ENCODE results near the gene ADAM30. TPM values are rescaled to one million over a fixed set of nuclear protein-coding genes. Genes with fewer than 3 reads are reported as not detected.
A peak's percentile ranks its signal among the peaks of the same experiment; 100 is the strongest.
"Not testable (repeated sequence)": the region's sequence is repeated elsewhere in the genome, so short reads cannot be mapped to it uniquely, and the experiment has no call there.

Gene ADAM30
- total and polyA plus RNA-seq, 2 experiments from 2014 or later = not detected

DNA sequence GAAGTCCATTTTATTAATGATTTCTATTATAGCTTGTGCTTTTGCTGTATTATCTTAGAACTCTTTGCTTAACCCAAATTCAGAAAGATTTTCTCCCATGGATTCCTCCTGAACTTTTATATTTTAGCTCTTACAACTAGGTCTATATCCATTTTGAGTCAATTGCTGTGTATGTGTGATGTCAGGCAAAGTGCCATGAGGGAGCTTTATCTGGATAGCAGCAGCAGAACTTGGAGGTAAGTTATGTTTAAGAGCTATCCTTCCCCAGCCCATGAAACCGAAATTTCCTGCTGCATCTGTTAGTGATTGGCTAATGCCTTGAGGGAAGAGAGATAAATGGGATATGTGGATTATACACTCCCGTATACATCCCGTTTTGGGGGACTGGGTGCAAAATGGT, 29.9 kb downstream of the ADAM30 start:
- DNase-seq = peak; percentile 17
- H3F3A ChIP-seq (ENCODE audit: insufficient read depth) = peaks cover 16% of the 10 kb centered on the region; the same call in 1 of the 2 replicates
- H4K20me1 ChIP-seq (ENCODE audit: insufficient read depth) = no peaks in the 10 kb centered on the region
- WGBS, 2 experiments (ENCODE audit: low coverage in 1 of 2, low lambda C conversion rate in 2 of 2, missing lambda C conversion rate in 2 of 2) = 29% methylated on average over 3 of the region's 3 CpGs
- in situ Hi-C loops (cut with MboI) = no loop called here
- peaks cover 23% of the 10 kb centered on the region for H3K4me1 ChIP-seq (ENCODE audit: insufficient read depth)
- H3K4me3 ChIP-seq = no peak overlapping the region
- no peaks in the 10 kb centered on the region for H3K9me2 ChIP-seq (ENCODE audit: insufficient read depth)
- H3K79me2 ChIP-seq (ENCODE audit: insufficient read depth) = no peaks in the 10 kb centered on the region
- H3K9ac ChIP-seq = no peak overlapping the region
- H3K27me3 ChIP-seq (replicated peaks; ENCODE audit: insufficient read depth) = no peaks in the 10 kb centered on the region
- no peak overlapping the region for H3K4me2 ChIP-seq (ENCODE audit: unreplicated experiment)
- no peaks in the 10 kb centered on the region for H3K9me3 ChIP-seq (ENCODE audit: low read depth)
- H3K27ac ChIP-seq = no peak overlapping the region
- peak overlapping the region; percentile 28; the same call in 1 of the 2 replicates for H2AFZ ChIP-seq
- no peaks in the 10 kb centered on the region for H3K36me3 ChIP-seq (ENCODE audit: low read depth)
- TF ChIP-seq EZH2 (IDR thresholded peaks at IDR 0.05; ENCODE audit: insufficient read depth, poor library complexity, severe bottlenecking) = no peak
- TF ChIP-seq EZH2phosphoT487 (IDR thresholded peaks at IDR 0.05; ENCODE audit: insufficient read depth, low read depth) = no peak

DNA sequence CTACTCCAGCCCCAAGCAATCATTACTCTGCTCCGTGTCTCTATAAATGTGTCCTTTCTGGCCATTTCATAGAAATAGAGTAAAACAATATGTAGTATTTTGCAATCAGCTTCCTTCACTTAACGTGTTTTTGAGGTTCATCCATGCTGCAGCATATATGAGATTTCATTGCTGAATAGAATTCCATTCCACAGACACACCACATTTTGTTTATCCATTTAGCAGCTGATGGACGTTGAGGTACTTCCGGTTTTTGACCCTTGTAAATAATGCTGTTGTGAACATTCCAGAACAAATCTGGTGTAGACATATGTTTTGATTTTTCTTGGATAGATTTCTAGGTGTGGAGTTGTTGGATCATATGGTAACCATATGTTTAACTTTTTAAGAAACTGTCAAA, 30.7 kb downstream of the ADAM30 start:
- H3K27ac ChIP-seq = no peak overlapping the region
- H3K4me3 ChIP-seq = no peak overlapping the region
- H3K4me1 ChIP-seq (ENCODE audit: insufficient read depth) = peaks cover 18% of the 10 kb centered on the region
- no peak overlapping the region for H3K9ac ChIP-seq
- H3K9me2 ChIP-seq (ENCODE audit: insufficient read depth) = no peaks in the 10 kb centered on the region
- TF ChIP-seq EZH2phosphoT487 (IDR thresholded peaks at IDR 0.05; ENCODE audit: insufficient read depth, low read depth) (no peak), EZH2 (IDR thresholded peaks at IDR 0.05; ENCODE audit: insufficient read depth, poor library complexity, severe bottlenecking) (no peak)
- no peak overlapping the region; the same call in 1 of the 2 replicates for H2AFZ ChIP-seq
- no peaks in the 10 kb centered on the region for H3K36me3 ChIP-seq (ENCODE audit: low read depth)
- in situ Hi-C loops (cut with MboI) = no loop called here
- no peaks in the 10 kb centered on the region for H3K9me3 ChIP-seq (ENCODE audit: low read depth)
- 12 to 16% methylated on average over 4 of the region's 4 CpGs for WGBS, 2 experiments (ENCODE audit: low coverage in 1 of 2, low lambda C conversion rate in 2 of 2, missing lambda C conversion rate in 2 of 2)
- peaks cover 16% of the 10 kb centered on the region; the same call in 1 of the 2 replicates for H3F3A ChIP-seq (ENCODE audit: insufficient read depth)
- H3K79me2 ChIP-seq (ENCODE audit: insufficient read depth) = no peaks in the 10 kb centered on the region
- peak; percentile 21 for DNase-seq
- peak overlapping the region; percentile 19 for H3K4me2 ChIP-seq (ENCODE audit: unreplicated experiment)
- no peaks in the 10 kb centered on the region for H3K27me3 ChIP-seq (replicated peaks; ENCODE audit: insufficient read depth)
- no peaks in the 10 kb centered on the region for H4K20me1 ChIP-seq (ENCODE audit: insufficient read depth)

DNA sequence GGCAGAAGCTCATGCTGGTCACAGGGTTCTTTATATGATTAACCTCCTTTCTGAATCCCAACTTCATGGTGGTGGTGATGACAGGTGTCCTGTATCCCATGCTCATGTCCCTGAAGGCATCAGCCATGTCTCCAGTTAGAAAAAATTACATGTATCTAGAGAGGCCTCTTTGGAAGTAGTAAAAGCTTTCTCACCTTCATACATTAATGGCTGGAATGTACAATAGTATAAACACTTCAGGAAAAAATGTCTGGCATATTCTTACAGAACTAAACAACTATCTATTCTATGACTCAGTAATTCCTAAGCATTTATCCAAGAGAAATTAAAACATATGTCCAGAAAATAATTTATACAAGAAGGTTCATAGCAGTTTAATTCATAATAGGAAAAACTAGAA, 34.0 kb downstream of the ADAM30 start:
- Histone ChIP-seq H3K4me2 (ENCODE audit: unreplicated experiment) (no peak overlapping the region), H3K27ac (no peak overlapping the region), H3K9me2 (ENCODE audit: insufficient read depth) (no peaks in the 10 kb centered on the region), H3K4me1 (ENCODE audit: insufficient read depth) (peaks cover 27% of the 10 kb centered on the region), H3K79me2 (ENCODE audit: insufficient read depth) (no peaks in the 10 kb centered on the region), H3K27me3 (replicated peaks; ENCODE audit: insufficient read depth) (no peaks in the 10 kb centered on the region), H2AFZ (no peak overlapping the region), H3K9ac (no peak overlapping the region), H3K36me3 (ENCODE audit: low read depth) (no peaks in the 10 kb centered on the region), H3K9me3 (ENCODE audit: low read depth) (no peaks in the 10 kb centered on the region), H4K20me1 (ENCODE audit: insufficient read depth) (no peaks in the 10 kb centered on the region), H3K4me3 (no peak overlapping the region), H3F3A (ENCODE audit: insufficient read depth) (peaks cover 16% of the 10 kb centered on the region; the same call in 1 of the 2 replicates)
- TF ChIP-seq EZH2phosphoT487 (IDR thresholded peaks at IDR 0.05; ENCODE audit: insufficient read depth, low read depth) = no peak
- no peak for TF ChIP-seq EZH2 (IDR thresholded peaks at IDR 0.05; ENCODE audit: insufficient read depth, poor library complexity, severe bottlenecking)
- DNase-seq = peak; percentile 39
- in situ Hi-C loops (cut with MboI) = no loop called here

DNA sequence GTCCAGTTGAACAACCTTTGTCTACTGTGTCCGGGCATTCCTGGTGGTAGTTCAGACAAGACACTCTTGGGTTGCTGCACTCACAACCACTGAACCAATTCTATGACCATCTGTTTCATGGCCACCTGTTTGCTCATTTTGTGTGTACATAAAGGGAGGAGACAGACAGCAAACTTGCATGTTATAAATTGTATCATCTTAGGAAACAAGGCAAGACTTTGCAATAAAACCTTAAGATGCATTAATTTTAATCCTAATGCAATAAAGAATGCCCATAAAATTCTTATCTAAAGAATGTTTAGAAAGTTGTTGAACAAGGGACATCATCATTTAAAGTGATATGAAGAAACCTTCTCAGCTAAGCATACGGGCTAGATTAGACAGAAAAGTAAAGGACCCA, 34.8 kb downstream of the ADAM30 start:
- Histone ChIP-seq H4K20me1 (ENCODE audit: insufficient read depth) (no peaks in the 10 kb centered on the region), H3K36me3 (ENCODE audit: low read depth) (no peaks in the 10 kb centered on the region), H3K9me2 (ENCODE audit: insufficient read depth) (no peaks in the 10 kb centered on the region), H2AFZ (no peak overlapping the region), H3K4me2 (ENCODE audit: unreplicated experiment) (no peak overlapping the region), H3K27ac (no peak overlapping the region), H3K9ac (no peak overlapping the region), H3F3A (ENCODE audit: insufficient read depth) (peaks cover 16% of the 10 kb centered on the region; the same call in 1 of the 2 replicates), H3K27me3 (replicated peaks; ENCODE audit: insufficient read depth) (no peaks in the 10 kb centered on the region), H3K4me3 (no peak overlapping the region), H3K9me3 (ENCODE audit: low read depth) (no peaks in the 10 kb centered on the region), H3K79me2 (ENCODE audit: insufficient read depth) (no peaks in the 10 kb centered on the region), H3K4me1 (ENCODE audit: insufficient read depth) (peaks cover 27% of the 10 kb centered on the region)
- 95 to 100% methylated on average over 2 of the region's 2 CpGs for WGBS, 2 experiments (ENCODE audit: low coverage in 1 of 2, low lambda C conversion rate in 2 of 2, missing lambda C conversion rate in 2 of 2)
- in situ Hi-C loops (cut with MboI) = no loop called here
- DNase-seq = no peak
- TF ChIP-seq EZH2 (IDR thresholded peaks at IDR 0.05; ENCODE audit: insufficient read depth, poor library complexity, severe bottlenecking) = no peak
- TF ChIP-seq EZH2phosphoT487 (IDR thresholded peaks at IDR 0.05; ENCODE audit: insufficient read depth, low read depth) = no peak

GRCh38 chr1:119859647-119860046, 36.7 kb downstream of the ADAM30 start:
- H4K20me1 ChIP-seq (ENCODE audit: insufficient read depth) = no peaks in the 10 kb centered on the region
- in situ Hi-C loops (cut with MboI) = no loop called here
- no peaks in the 10 kb centered on the region for H3K9me2 ChIP-seq (ENCODE audit: insufficient read depth)
- H3K9ac ChIP-seq = no peak overlapping the region
- peak overlapping the region; percentile 34 for H2AFZ ChIP-seq
- TF ChIP-seq EZH2 (IDR thresholded peaks at IDR 0.05; ENCODE audit: insufficient read depth, poor library complexity, severe bottlenecking) (no peak), EZH2phosphoT487 (IDR thresholded peaks at IDR 0.05; ENCODE audit: insufficient read depth, low read depth) (no peak)
- WGBS, 2 experiments (ENCODE audit: low coverage in 1 of 2, low lambda C conversion rate in 2 of 2, missing lambda C conversion rate in 2 of 2) = 14 to 17% methylated on average over 4 of the region's 4 CpGs
- peak; percentile 88 for DNase-seq
- no peaks in the 10 kb centered on the region for H3K36me3 ChIP-seq (ENCODE audit: low read depth)
- peak overlapping the region; percentile 36 for H3K4me2 ChIP-seq (ENCODE audit: unreplicated experiment)
- no peak overlapping the region for H3K4me3 ChIP-seq
- no peaks in the 10 kb centered on the region for H3K9me3 ChIP-seq (ENCODE audit: low read depth)
- H3K79me2 ChIP-seq (ENCODE audit: insufficient read depth) = no peaks in the 10 kb centered on the region
- no peaks in the 10 kb centered on the region for H3F3A ChIP-seq (ENCODE audit: insufficient read depth)
- H3K27me3 ChIP-seq (replicated peaks; ENCODE audit: insufficient read depth) = no peaks in the 10 kb centered on the region
- H3K4me1 ChIP-seq (ENCODE audit: insufficient read depth) = peaks cover 22% of the 10 kb centered on the region
- H3K27ac ChIP-seq = peak overlapping the region; percentile 29; the same call in 1 of the 2 replicates

GRCh38 chr1:119858556-119859214, 37.6 kb downstream of the ADAM30 start:
- in situ Hi-C loops (cut with MboI) = not testable (repeated sequence)
- WGBS, 2 experiments (ENCODE audit: low coverage in 1 of 2, low lambda C conversion rate in 2 of 2, missing lambda C conversion rate in 2 of 2) = 95 to 97% methylated on average over 4 of the region's 4 CpGs
- H2AFZ ChIP-seq = peak overlapping the region; percentile 34

More at GRCh38 chr1:119858556-119859214, 37.6 kb downstream of the ADAM30 start:
- H4K20me1 ChIP-seq (ENCODE audit: insufficient read depth); H3K4me3 ChIP-seq; H3K79me2 ChIP-seq (ENCODE audit: insufficient read depth); H3K9me2 ChIP-seq (ENCODE audit: insufficient read depth); H3K4me2 ChIP-seq (ENCODE audit: unreplicated experiment); DNase-seq; H3K36me3 ChIP-seq (ENCODE audit: low read depth); H3K27me3 ChIP-seq (replicated peaks; ENCODE audit: insufficient read depth); H3K9ac ChIP-seq; H3K9me3 ChIP-seq (ENCODE audit: low read depth); H3F3A ChIP-seq (ENCODE audit: insufficient read depth); H3K27ac ChIP-seq: not testable (repeated sequence)
- peaks cover 22% of the 10 kb centered on the region for H3K4me1 ChIP-seq (ENCODE audit: insufficient read depth)

Measured in GM23248 (cell line).